ENCODE measurements around the gene CRYZL1. TPM values are rescaled to one million over a fixed set of nuclear protein-coding genes. Genes with fewer than 3 reads are reported as not detected.

CRYZL1 gene
- total RNA-seq, 2 experiments from 2014 or later = 31.4 to 35.2 TPM

GRCh38 chr21:33549848-33550771 lies 91.4 kb downstream of the CRYZL1 start:
- no peak overlapping the region for H3K4me3 Mint-ChIP-seq
- CTCF ChIA-PET = interaction anchor here (1.1 kb wide), 1 partner anchor 8 kb away, joined by 4 read pairs; no protein-coding TSS in a partner anchor
- H3K4me1 Mint-ChIP-seq = peaks cover 47% of the 10 kb centered on the region
- POLR2A ChIA-PET = no interaction called here
- no peaks in the 10 kb centered on the region for H3K27me3 Mint-ChIP-seq
- ATAC-seq (no peak), DNase-seq (no peak)
- intact Hi-C loops (cut with DNase I, micrococcal nuclease) = no loop called here
- no peaks in the 10 kb centered on the region for H3K9me3 Mint-ChIP-seq (ENCODE audit: low read depth)
- no peak overlapping the region for H3K27ac Mint-ChIP-seq
- H3K36me3 Mint-ChIP-seq (ENCODE audit: low read depth) = peaks cover 69% of the 10 kb centered on the region

DNA sequence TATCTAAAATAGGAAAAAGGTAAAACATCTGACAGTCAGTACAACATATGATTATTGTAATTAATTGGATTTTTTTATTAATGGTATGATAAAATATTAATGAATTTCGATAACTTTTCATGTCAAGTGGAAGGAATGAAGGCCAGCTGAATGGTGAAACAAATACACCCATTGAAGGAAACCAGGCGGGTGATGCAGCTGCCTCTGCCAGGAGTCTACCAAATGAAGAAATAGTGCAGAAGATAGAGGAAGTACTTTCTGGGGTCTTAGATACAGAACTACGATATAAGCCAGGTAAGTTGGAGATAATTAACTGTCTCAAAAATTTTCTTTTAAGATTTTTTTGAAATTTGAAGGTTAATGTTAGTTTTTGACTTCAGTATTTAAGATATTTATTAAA lies 95.5 kb downstream of the CRYZL1 start:
- Mint-ChIP-seq H3K9me3 (ENCODE audit: low read depth) (no peaks in the 10 kb centered on the region), H3K4me1 (peaks cover 23% of the 10 kb centered on the region), H3K4me3 (peak overlapping the region; percentile 85), H3K27ac (peak overlapping the region; percentile 63), H3K36me3 (ENCODE audit: low read depth) (peaks cover 53% of the 10 kb centered on the region), H3K27me3 (no peaks in the 10 kb centered on the region)
- POLR2A ChIA-PET = no interaction called here
- DNase-seq (no peak), ATAC-seq (no peak)
- CTCF ChIA-PET = interaction anchor here (1.0 kb wide), 1 partner anchor 55 kb away, joined by 3 read pairs; the partner anchor contains the start of gene DNAJC28
- intact Hi-C loops (cut with DNase I, micrococcal nuclease) = no loop called here

GRCh38 chr21:33544451-33545195 lies 96.9 kb downstream of the CRYZL1 start:
- no peaks in the 10 kb centered on the region for H3K27me3 Mint-ChIP-seq
- POLR2A ChIA-PET = interaction anchor here (0.6 to 1.8 kb wide), 2 partner anchors 10 to 80 kb away, joined by 3 to 8 read pairs; no protein-coding TSS in a partner anchor
- CTCF ChIA-PET = interaction anchor here (1.0 to 2.3 kb wide), 3 partner anchors 10 to 183 kb away, joined by 4 to 6 read pairs (median 5); no protein-coding TSS in a partner anchor
- ATAC-seq = no peak
- peaks cover 32% of the 10 kb centered on the region for H3K4me1 Mint-ChIP-seq
- intact Hi-C loops (cut with DNase I, micrococcal nuclease) = loop anchor here (5.0 kb wide), 6 partner anchors 162 to 1812 kb away; partner anchors contain the start of genes ATP5PO (in 1 of the 2), CFAP298 (in 1 of the 2), IFNAR2 (in 1 of the 2) and PAXBP1 (in 1 of the 2)
- H3K9me3 Mint-ChIP-seq (ENCODE audit: low read depth) = no peaks in the 10 kb centered on the region
- peak overlapping the region; percentile 85 for H3K4me3 Mint-ChIP-seq
- H3K27ac Mint-ChIP-seq = peak overlapping the region; percentile 98
- no peak for DNase-seq
- peaks cover 56% of the 10 kb centered on the region for H3K36me3 Mint-ChIP-seq (ENCODE audit: low read depth)

DNA sequence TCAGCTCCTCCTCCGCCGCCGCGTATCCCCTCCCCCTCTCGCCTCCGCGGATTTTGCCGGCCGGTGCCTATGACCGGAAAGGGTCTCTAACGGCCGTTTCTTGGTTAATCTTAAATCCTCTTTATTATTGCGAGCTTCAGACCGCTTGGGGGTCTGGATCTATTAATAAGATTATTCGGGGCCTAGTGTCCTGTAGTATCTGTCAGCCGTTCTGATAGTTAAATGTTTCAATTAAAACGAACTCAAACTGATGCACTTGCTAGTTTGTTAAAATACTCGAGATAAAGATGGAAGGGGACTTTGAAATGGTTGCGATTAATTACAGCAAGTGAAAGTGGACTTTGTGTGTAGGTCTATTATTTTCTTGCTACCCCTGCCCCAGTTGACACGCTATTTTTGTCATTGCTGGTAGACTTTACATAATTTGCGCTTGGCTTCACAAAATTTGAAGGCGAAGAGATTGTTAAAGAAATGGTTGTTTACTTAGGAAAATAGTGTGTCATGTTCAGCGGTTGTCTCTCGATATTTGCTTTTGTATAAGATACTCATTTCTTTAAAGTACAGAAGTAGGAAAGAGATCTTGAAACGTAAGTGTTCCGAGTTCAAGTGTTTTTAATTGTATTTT lies 97.9 kb downstream of the CRYZL1 start:
- no peaks in the 10 kb centered on the region for H3K27me3 Mint-ChIP-seq
- peak; percentile 89 for DNase-seq
- ChIA-PET POLR2A (interaction anchor here (0.8 to 1.8 kb wide), 5 partner anchors 11 to 64 kb away, joined by 3 to 8 read pairs (median 3); partner anchors contain the start of genes DNAJC28 and TMEM50B), CTCF (interaction anchor here (0.7 to 2.3 kb wide), 5 partner anchors 11 to 182 kb away, joined by 3 to 6 read pairs (median 4); partner anchors contain the start of genes DONSON and TMEM50B)
- ATAC-seq = peak; percentile 10
- peak overlapping the region; percentile 85 for H3K4me3 Mint-ChIP-seq
- H3K4me1 Mint-ChIP-seq = peaks cover 31% of the 10 kb centered on the region
- H3K9me3 Mint-ChIP-seq (ENCODE audit: low read depth) = no peaks in the 10 kb centered on the region
- peaks cover 55% of the 10 kb centered on the region for H3K36me3 Mint-ChIP-seq (ENCODE audit: low read depth)
- H3K27ac Mint-ChIP-seq = peak overlapping the region; percentile 98
- intact Hi-C loops (cut with DNase I, micrococcal nuclease) = loop anchor here (1.0 to 5.0 kb wide), 10 partner anchors 45 to 1811 kb away; partner anchors contain the start of genes ATP5PO (in 1 of the 2), CFAP298 (in 1 of the 2), DONSON (in 1 of the 2) and IFNAR2 (in 1 of the 2)

DNA sequence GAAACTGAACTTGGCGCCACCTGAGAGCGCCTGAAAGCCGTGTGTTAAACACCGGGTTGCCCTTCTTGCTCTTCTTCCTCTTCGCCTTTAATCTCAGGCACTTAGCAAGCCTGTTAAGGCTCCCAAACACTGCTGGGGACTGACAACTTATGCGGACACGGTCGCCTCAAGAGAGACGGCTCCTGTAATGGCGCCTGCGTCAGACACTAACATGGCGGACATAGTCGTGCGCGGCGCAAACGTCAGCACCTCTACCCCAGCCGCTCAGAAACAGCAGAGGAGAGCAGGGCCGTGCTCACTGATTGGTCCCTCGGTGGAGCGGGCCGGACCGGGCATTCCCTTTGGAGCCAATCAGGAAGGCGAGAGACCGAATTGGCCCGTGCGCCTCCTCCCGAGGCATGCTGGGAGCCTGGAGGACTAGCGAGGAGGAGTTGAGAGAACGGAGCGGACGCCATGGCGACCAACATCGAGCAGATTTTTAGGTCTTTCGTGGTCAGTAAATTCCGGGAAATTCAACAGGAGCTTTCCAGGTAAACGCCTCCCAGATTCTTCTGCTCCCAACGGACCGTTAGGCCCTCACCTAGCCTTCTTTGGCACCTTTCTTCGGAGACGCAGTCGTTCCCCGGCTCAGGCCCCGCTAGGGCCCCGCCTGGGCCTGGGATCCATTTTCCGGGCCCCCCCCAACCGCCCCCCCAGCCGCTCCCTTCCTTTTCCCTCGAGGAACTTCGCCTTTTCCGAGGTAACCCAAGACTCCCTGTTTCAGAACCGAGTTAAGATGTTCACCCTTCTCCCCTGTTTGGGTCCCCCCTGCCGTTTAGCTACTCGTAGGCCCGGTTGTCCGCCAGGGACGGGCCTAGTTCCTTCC lies 98.7 kb downstream of the CRYZL1 start, which contains the start of gene SON:
TSS of gene SON (plus strand) at position 399 of the 865 bp plus-strand sequence. CDS start at position 454, 55 bp downstream.
- ChIA-PET CTCF (interaction anchor here (0.7 to 2.3 kb wide), 6 partner anchors 12 to 181 kb away, joined by 3 to 6 read pairs (median 4); partner anchors contain the start of genes DONSON and TMEM50B), POLR2A (interaction anchor here (0.6 to 1.3 kb wide), 5 partner anchors 14 to 78 kb away, joined by 3 to 6 read pairs (median 3); partner anchors contain the start of genes DNAJC28 and TMEM50B)
- ATAC-seq (peak; percentile 94), DNase-seq (peak; percentile 99)
- Mint-ChIP-seq H3K27me3 (no peaks in the 10 kb centered on the region), H3K4me1 (peaks cover 29% of the 10 kb centered on the region), H3K27ac (peak within 1 kb of the TSS; percentile 98), H3K9me3 (ENCODE audit: low read depth) (no peaks in the 10 kb centered on the region), H3K4me3 (peak within 1 kb of the TSS; percentile 85), H3K36me3 (ENCODE audit: low read depth) (peaks cover 56% of the 10 kb centered on the region)
- intact Hi-C loops (cut with DNase I, micrococcal nuclease) = loop anchor here (1.0 to 5.0 kb wide), 18 partner anchors 45 to 1811 kb away; partner anchors contain the start of genes DNAJC28 (in 2 of the 2), DONSON (in 2 of the 2), TMEM50B (in 2 of the 2) and ATP5PO (in 1 of the 2)

GRCh38 chr21:33541756-33542639 lies 99.5 kb downstream of the CRYZL1 start, which contains the start of gene GART:
Gene GART (minus strand): TSS chr21:33542117. CDS start chr21:33539315, 2,802 bp downstream.
- ChIA-PET POLR2A (interaction anchor here (0.6 kb wide), 1 partner anchor 79 kb away, joined by 5 read pairs; no protein-coding TSS in a partner anchor), CTCF (interaction anchor here (0.7 to 1.5 kb wide), 4 partner anchors 13 to 65 kb away, joined by 3 to 4 read pairs (median 3); no protein-coding TSS in a partner anchor)
- Mint-ChIP-seq H3K27ac (peak within 1 kb of the TSS; percentile 98), H3K4me1 (peaks cover 30% of the 10 kb centered on the region), H3K4me3 (peak within 1 kb of the TSS; percentile 85), H3K27me3 (no peaks in the 10 kb centered on the region), H3K36me3 (ENCODE audit: low read depth) (peaks cover 58% of the 10 kb centered on the region), H3K9me3 (ENCODE audit: low read depth) (no peaks in the 10 kb centered on the region)
- peak; percentile 62 for ATAC-seq
- peak; percentile 90 for DNase-seq
- intact Hi-C loops (cut with DNase I, micrococcal nuclease) = loop anchor here (1.0 to 5.0 kb wide), 18 partner anchors 46 to 1810 kb away; partner anchors contain the start of genes DNAJC28 (in 2 of the 2), TMEM50B (in 2 of the 2), ATP5PO (in 1 of the 2) and CFAP298 (in 1 of the 2)

DNA sequence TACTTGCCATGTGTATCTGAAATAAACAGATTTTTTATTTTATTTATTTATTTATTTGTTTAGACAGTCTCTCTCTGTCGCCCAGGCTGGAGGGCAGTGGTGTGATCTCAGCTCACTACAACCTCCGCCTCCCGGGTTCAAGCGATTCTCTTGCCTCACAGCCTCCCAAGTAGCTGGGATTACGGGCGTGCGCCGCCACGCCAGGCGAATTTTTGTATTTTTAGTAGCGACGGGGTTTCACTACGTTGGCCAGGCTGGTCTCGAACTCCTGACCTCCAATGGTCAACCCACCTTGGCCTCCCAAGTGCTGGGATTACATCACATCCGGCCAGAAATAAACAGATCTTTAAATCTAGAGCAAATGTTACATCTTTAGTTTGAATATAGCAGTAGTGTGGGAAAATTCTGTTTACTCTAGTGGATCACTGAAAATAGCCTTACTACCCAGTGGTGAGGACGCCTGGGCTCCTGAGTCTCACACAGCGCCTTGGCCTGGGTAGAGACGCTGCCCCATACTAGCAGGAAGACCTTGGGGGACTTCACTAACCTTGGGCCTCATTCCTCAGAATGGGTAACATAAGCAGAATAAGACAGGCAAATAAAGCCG lies 100.3 kb downstream of the CRYZL1 start:
- DNase-seq (peak; percentile 37), ATAC-seq (no peak)
- Mint-ChIP-seq H3K4me1 (peaks cover 28% of the 10 kb centered on the region), H3K36me3 (ENCODE audit: low read depth) (peaks cover 61% of the 10 kb centered on the region), H3K27me3 (no peaks in the 10 kb centered on the region), H3K4me3 (peak overlapping the region; percentile 85), H3K9me3 (ENCODE audit: low read depth) (no peaks in the 10 kb centered on the region), H3K27ac (peak overlapping the region; percentile 98)
- intact Hi-C loops (cut with DNase I, micrococcal nuclease) = loop anchor here (5.0 kb wide), 6 partner anchors 159 to 1809 kb away; partner anchors contain the start of genes ATP5PO (in 1 of the 2), CFAP298 (in 1 of the 2), IFNAR2 (in 1 of the 2) and PAXBP1 (in 1 of the 2)
- POLR2A ChIA-PET = interaction anchor here (0.6 kb wide), 2 partner anchors 40 to 82 kb away, joined by 3 read pairs; no protein-coding TSS in a partner anchor
- CTCF ChIA-PET = interaction anchor here (0.6 to 1.5 kb wide), 7 partner anchors 14 to 326 kb away, joined by 3 to 4 read pairs (median 3); no protein-coding TSS in a partner anchor

- CTCF ChIA-PET = interaction anchor here (0.6 to 1.5 kb wide), 5 partner anchors 14 to 326 kb away, joined by 3 read pairs; no protein-coding TSS in a partner anchor
- Mint-ChIP-seq H3K4me3 (peak overlapping the region; percentile 85), H3K4me1 (peaks cover 22% of the 10 kb centered on the region), H3K36me3 (ENCODE audit: low read depth) (peaks cover 57% of the 10 kb centered on the region), H3K27me3 (no peaks in the 10 kb centered on the region), H3K9me3 (ENCODE audit: low read depth) (no peaks in the 10 kb centered on the region), H3K27ac (peak overlapping the region; percentile 98)
- intact Hi-C loops (cut with DNase I, micrococcal nuclease) = loop anchor here (5.0 kb wide), 6 partner anchors 158 to 1808 kb away; partner anchors contain the start of genes ATP5PO (in 1 of the 2), CFAP298 (in 1 of the 2), IFNAR2 (in 1 of the 2) and PAXBP1 (in 1 of the 2)
- no peak for DNase-seq
- no peak for ATAC-seq
- POLR2A ChIA-PET = interaction anchor here (0.6 to 1.6 kb wide), 3 partner anchors 41 to 82 kb away, joined by 3 to 4 read pairs (median 3); partner anchors contain the start of gene TMEM50B
Observed at GRCh38 chr21:33540711-33541104, 100.8 kb downstream of the CRYZL1 start.
